ENCODE measurements around the gene SLC22A3. TPM values are rescaled to one million over a fixed set of nuclear protein-coding genes. Genes with fewer than 3 reads are reported as not detected.
A peak's percentile ranks its signal among the peaks of the same experiment; 100 is the strongest.
"Not testable (repeated sequence)": the region's sequence is repeated elsewhere in the genome, so short reads cannot be mapped to it uniquely, and the experiment has no call there.

The SLC22A3 gene
- total RNA-seq, 2 donors from 2014 or later = 0.35 to 0.48 TPM

GRCh38 chr6:160387916-160388643 is 39.9 kb downstream of the SLC22A3 start:
- DNase-seq (ENCODE audit: low spot score) = no peak
- H3K4me1 ChIP-seq = no peaks in the 10 kb centered on the region
- no peak overlapping the region for H3K4me3 ChIP-seq
- peaks cover 0 to 3% of the 10 kb centered on the region in 2 donors for H3K9me3 ChIP-seq
- H3K27ac ChIP-seq = peak overlapping the region in 1 of 2 donors; percentile 14
- no peaks in the 10 kb centered on the region for H3K36me3 ChIP-seq
- H3K27me3 ChIP-seq = no peaks in the 10 kb centered on the region
- no peak for TF ChIP-seq CTCF (IDR thresholded peaks at IDR 0.05)

GRCh38 chr6:160388922-160389321 is 40.7 kb downstream of the SLC22A3 start:
- Histone ChIP-seq H3K36me3 (no peaks in the 10 kb centered on the region), H3K27me3 (no peaks in the 10 kb centered on the region), H3K4me3 (no peak overlapping the region), H3K9me3 (no peaks in the 10 kb centered on the region), H3K4me1 (no peaks in the 10 kb centered on the region), H3K27ac (no peak overlapping the region)
- DNase-seq (ENCODE audit: low spot score) = no peak
- TF ChIP-seq CTCF (IDR thresholded peaks at IDR 0.05) = no peak

- Histone ChIP-seq H3K36me3 (no peaks in the 10 kb centered on the region), H3K4me3 (no peak overlapping the region), H3K27ac (no peak overlapping the region), H3K27me3 (no peaks in the 10 kb centered on the region), H3K9me3 (no peaks in the 10 kb centered on the region), H3K4me1 (no peaks in the 10 kb centered on the region)
- DNase-seq (ENCODE audit: low spot score) = no peak
- no peak for TF ChIP-seq CTCF (IDR thresholded peaks at IDR 0.05)
Observed at GRCh38 chr6:160391419-160392116, 43.4 kb downstream of the SLC22A3 start.

GRCh38 chr6:160393442-160393841 is 45.3 kb downstream of the SLC22A3 start:
- not testable (repeated sequence) for H3K4me1 ChIP-seq; H3K9me3 ChIP-seq; H3K27me3 ChIP-seq; H3K27ac ChIP-seq; DNase-seq (ENCODE audit: low spot score); H3K4me3 ChIP-seq; H3K36me3 ChIP-seq

GRCh38 chr6:160393891-160394653 is 45.9 kb downstream of the SLC22A3 start:
- Histone ChIP-seq H3K27ac (no peak overlapping the region), H3K4me1 (no peaks in the 10 kb centered on the region), H3K27me3 (no peaks in the 10 kb centered on the region), H3K9me3 (no peaks in the 10 kb centered on the region), H3K4me3 (no peak overlapping the region), H3K36me3 (no peaks in the 10 kb centered on the region)
- no peak for TF ChIP-seq CTCF (IDR thresholded peaks at IDR 0.05)
- DNase-seq (ENCODE audit: low spot score) = no peak

- no peak for TF ChIP-seq CTCF (IDR thresholded peaks at IDR 0.05)
- no peak overlapping the region for H3K27ac ChIP-seq
- H3K4me3 ChIP-seq = no peak overlapping the region
- no peak for DNase-seq (ENCODE audit: low spot score)
- H3K9me3 ChIP-seq = no peaks in the 10 kb centered on the region
- H3K27me3 ChIP-seq = no peaks in the 10 kb centered on the region
- H3K36me3 ChIP-seq = no peaks in the 10 kb centered on the region
- H3K4me1 ChIP-seq = no peaks in the 10 kb centered on the region
Observed at GRCh38 chr6:160394654-160395035, 46.5 kb downstream of the SLC22A3 start.
